Prostate gland (tissue), 2 donors: ENCODE data around the gene PLCB2.
A peak's percentile ranks its signal among the peaks of the same experiment; 100 is the strongest.

Experiments
- POLR2AphosphoS5 ChIP-seq: sonication (generic); formaldehyde crosslinking; IDR thresholded peaks from one replicate; pipeline ENCODE4 v1.6.1; 2017; ENCODE audit warnings: antibody characterized with exemption
- TF ChIP-seq, protein P1 (sequence below), 4 experiments: fragments of 200-600 bp in 2 of 4; fragments of 450-650 bp in 2 of 4; sonication (generic) in 2 of 4; IDR thresholded peaks; 1 replicate in 3 of 4; 2 replicates in 1 of 4; pipeline ENCODE4 v1.5.1; 2016 to 2019; ENCODE audit warnings: antibody characterized with exemption in 4 of 4, mild to moderate bottlenecking in 2 of 4, moderate library complexity in 2 of 4

DNA sequence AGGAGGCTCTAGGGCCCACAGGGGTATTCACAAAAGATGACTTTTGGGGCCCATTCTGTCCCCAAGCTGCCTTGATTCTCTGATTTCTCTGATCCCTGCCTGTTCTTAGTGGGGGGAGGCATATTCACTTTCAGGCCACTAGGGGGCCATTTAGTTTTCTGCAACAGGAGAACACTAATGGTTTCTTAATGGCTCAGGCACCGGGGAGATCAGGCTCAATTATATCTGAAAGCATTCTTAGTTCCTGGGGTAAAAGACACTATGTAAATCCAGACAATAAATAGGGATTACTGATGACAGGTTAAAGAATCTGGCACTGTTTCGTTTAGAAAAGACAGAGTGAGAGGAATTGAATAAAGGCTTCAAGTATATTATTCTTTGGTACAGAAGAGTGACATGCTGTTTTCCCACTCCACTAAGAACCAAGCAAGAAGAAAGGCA, 13.2 kb upstream of the PLCB2 start:
- TF ChIP-seq, protein P1, sequence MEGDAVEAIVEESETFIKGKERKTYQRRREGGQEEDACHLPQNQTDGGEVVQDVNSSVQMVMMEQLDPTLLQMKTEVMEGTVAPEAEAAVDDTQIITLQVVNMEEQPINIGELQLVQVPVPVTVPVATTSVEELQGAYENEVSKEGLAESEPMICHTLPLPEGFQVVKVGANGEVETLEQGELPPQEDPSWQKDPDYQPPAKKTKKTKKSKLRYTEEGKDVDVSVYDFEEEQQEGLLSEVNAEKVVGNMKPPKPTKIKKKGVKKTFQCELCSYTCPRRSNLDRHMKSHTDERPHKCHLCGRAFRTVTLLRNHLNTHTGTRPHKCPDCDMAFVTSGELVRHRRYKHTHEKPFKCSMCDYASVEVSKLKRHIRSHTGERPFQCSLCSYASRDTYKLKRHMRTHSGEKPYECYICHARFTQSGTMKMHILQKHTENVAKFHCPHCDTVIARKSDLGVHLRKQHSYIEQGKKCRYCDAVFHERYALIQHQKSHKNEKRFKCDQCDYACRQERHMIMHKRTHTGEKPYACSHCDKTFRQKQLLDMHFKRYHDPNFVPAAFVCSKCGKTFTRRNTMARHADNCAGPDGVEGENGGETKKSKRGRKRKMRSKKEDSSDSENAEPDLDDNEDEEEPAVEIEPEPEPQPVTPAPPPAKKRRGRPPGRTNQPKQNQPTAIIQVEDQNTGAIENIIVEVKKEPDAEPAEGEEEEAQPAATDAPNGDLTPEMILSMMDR (IDR thresholded peaks at IDR 0.05) = peak; percentile 69 to 92 (median 84)
- peak; percentile 50 for TF ChIP-seq POLR2AphosphoS5
